ENCODE results near the gene QKI.

- TF ChIP-seq JUND (IDR thresholded peaks at IDR 0.05; ENCODE audit: low read depth, low read length) (no peak), ZBTB40 (IDR thresholded peaks at IDR 0.05; ENCODE audit: borderline replicate concordance) (no peak), RAD21 (IDR thresholded peaks at IDR 0.05; ENCODE audit: insufficient read depth, low read depth, low read length) (no peak), USF1 (IDR thresholded peaks at IDR 0.05; ENCODE audit: borderline replicate concordance, extremely low read length, insufficient read depth, low read depth, low read length) (no peak), CTCF (IDR thresholded peaks at IDR 0.05 in 2 of 3, conservative IDR thresholded peaks at IDR 0.05 in 1 of 3; ENCODE audit: control insufficient read depth in 2 of 3, extremely low read depth in 1 of 3, insufficient read depth in 1 of 3, low read depth in 3 of 3, low read length in 3 of 3) (no peak), CBX3 (IDR thresholded peaks at IDR 0.05; ENCODE audit: borderline replicate concordance, low read depth) (no peak), EED (IDR thresholded peaks at IDR 0.05; ENCODE audit: low read depth) (no peak), BHLHE40 (IDR thresholded peaks at IDR 0.05; ENCODE audit: borderline replicate concordance in 1 of 2, low read depth in 2 of 2, low read length in 1 of 2) (no peak), RFX5 (IDR thresholded peaks at IDR 0.05; ENCODE audit: low read depth, low read length) (no peak)
Measured at GRCh38 chr6:163376187-163376586, 38.3 kb upstream of the QKI start.
